ENCODE measurements around the gene WHRN.

WHRN gene

DNA sequence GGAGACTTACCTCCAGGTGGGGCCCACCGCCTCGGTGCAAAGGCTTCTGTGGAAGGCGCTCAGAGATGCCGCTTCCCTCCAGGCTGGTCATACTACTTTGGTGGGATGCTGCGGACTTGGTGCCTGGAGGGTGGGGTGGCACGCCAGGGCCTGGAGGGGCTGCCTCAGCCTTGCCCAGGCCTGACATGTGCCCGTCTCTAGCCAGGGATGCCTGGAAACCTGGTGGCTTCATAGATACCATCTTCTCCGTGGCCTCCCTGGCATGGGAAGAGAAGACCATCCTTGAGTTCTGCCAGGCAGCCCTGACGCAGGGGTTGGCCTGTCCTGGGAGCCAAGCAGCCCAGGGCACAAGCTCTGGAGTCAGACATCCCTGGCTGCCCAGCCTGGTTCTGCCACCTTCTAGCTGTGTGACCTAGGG lies 147.4 kb downstream of the WHRN start:
- DNase-seq = no peak

DNA sequence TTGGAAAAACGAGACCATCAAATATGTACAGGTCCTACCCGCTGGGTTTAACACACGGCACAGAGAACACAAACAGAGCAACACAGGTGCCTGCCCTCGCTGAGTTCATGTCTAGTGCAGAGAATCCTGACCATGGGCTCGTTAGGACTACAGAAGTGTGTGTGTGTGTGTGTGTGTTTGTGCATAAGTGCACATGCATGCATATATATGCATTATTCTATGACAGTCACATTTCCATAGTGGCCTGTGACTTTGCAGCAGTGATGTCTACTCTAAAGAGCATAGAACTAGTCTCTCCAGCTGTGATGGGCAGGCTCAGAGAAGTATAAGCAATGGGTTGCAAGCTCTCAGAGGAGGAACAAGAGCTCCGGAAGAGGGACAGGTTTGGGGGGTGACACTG lies 147.9 kb downstream of the WHRN start:
- DNase-seq = no peak

- no peak for DNase-seq
These were observed 148.5 kb downstream of the WHRN start for GRCh38 chr9:114356792-114357191.

- DNase-seq = no peak
These were observed 149.5 kb downstream of the WHRN start for GRCh38 chr9:114355821-114356220.

Measured in hippocampal formation (tissue), 2 donors.